ENCODE data around the gene CAMTA1. TPM values are rescaled to one million over a fixed set of nuclear protein-coding genes. Genes with fewer than 3 reads are reported as not detected.

The CAMTA1 gene
- polyA plus RNA-seq, 3 donors: 81.9 to 89.8 (median 88.0) TPM

GRCh38 chr1:7442918-7443317, 657.7 kb downstream of the CAMTA1 start:
- no peak for DNase-seq (ENCODE audit: extremely low read depth in 1 of 11, low read depth in 9 of 11, low spot score in 4 of 11)

- DNase-seq (ENCODE audit: extremely low read depth in 1 of 11, low read depth in 9 of 11, low spot score in 4 of 11): no peak
Observed at GRCh38 chr1:7444363-7444762, 659.1 kb downstream of the CAMTA1 start.

GRCh38 chr1:7447093-7447492, 661.8 kb downstream of the CAMTA1 start:
- DNase-seq (ENCODE audit: extremely low read depth in 1 of 11, low read depth in 9 of 11, low spot score in 4 of 11): no peak

GRCh38 chr1:7447736-7448135, 662.5 kb downstream of the CAMTA1 start:
- DNase-seq (ENCODE audit: extremely low read depth in 1 of 11, low read depth in 9 of 11, low spot score in 4 of 11): no peak

- no peak for DNase-seq (ENCODE audit: extremely low read depth in 1 of 11, low read depth in 9 of 11, low spot score in 4 of 11)
Observed at GRCh38 chr1:7448986-7449385, 663.7 kb downstream of the CAMTA1 start.

GRCh38 chr1:7449750-7450149, 664.5 kb downstream of the CAMTA1 start:
- DNase-seq (ENCODE audit: extremely low read depth in 1 of 11, low read depth in 9 of 11, low spot score in 4 of 11): no peak

- no peak for DNase-seq (ENCODE audit: extremely low read depth in 1 of 11, low read depth in 9 of 11, low spot score in 4 of 11)
Observed at GRCh38 chr1:7450838-7451237, 665.6 kb downstream of the CAMTA1 start.

GRCh38 chr1:7453038-7453437, 667.8 kb downstream of the CAMTA1 start:
- DNase-seq (ENCODE audit: extremely low read depth in 1 of 11, low read depth in 9 of 11, low spot score in 4 of 11): no peak

GRCh38 chr1:7454052-7454815, 669.0 kb downstream of the CAMTA1 start:
- no peak for DNase-seq (ENCODE audit: extremely low read depth in 1 of 11, low read depth in 9 of 11, low spot score in 4 of 11)

GRCh38 chr1:7454895-7455784, 669.9 kb downstream of the CAMTA1 start:
- peak in 1 of 11 donors; percentile 34 for DNase-seq (ENCODE audit: extremely low read depth in 1 of 11, low read depth in 9 of 11, low spot score in 4 of 11)

- DNase-seq (ENCODE audit: extremely low read depth in 1 of 11, low read depth in 9 of 11, low spot score in 4 of 11): no peak
Observed at GRCh38 chr1:7455796-7456721, 670.8 kb downstream of the CAMTA1 start.

GRCh38 chr1:7456722-7457082, 671.4 kb downstream of the CAMTA1 start:
- no peak for DNase-seq (ENCODE audit: extremely low read depth in 1 of 11, low read depth in 9 of 11, low spot score in 4 of 11)

GRCh38 chr1:7457811-7458210, 672.6 kb downstream of the CAMTA1 start:
- no peak for DNase-seq (ENCODE audit: extremely low read depth in 1 of 11, low read depth in 9 of 11, low spot score in 4 of 11)

GRCh38 chr1:7458946-7459345, 673.7 kb downstream of the CAMTA1 start:
- DNase-seq (ENCODE audit: extremely low read depth in 1 of 11, low read depth in 9 of 11, low spot score in 4 of 11): no peak

GRCh38 chr1:7459914-7460313, 674.7 kb downstream of the CAMTA1 start:
- DNase-seq (ENCODE audit: extremely low read depth in 1 of 11, low read depth in 9 of 11, low spot score in 4 of 11): no peak

- DNase-seq (ENCODE audit: extremely low read depth in 1 of 11, low read depth in 9 of 11, low spot score in 4 of 11): no peak
Observed at GRCh38 chr1:7460807-7461206, 675.6 kb downstream of the CAMTA1 start.

- no peak for DNase-seq (ENCODE audit: extremely low read depth in 1 of 11, low read depth in 9 of 11, low spot score in 4 of 11)
Observed at GRCh38 chr1:7462617-7463016, 677.4 kb downstream of the CAMTA1 start.

- no peak for DNase-seq (ENCODE audit: extremely low read depth in 1 of 11, low read depth in 9 of 11, low spot score in 4 of 11)
Observed at GRCh38 chr1:7463526-7463925, 678.3 kb downstream of the CAMTA1 start.

- DNase-seq (ENCODE audit: extremely low read depth in 1 of 11, low read depth in 9 of 11, low spot score in 4 of 11): no peak
Observed at GRCh38 chr1:7464736-7465135, 679.5 kb downstream of the CAMTA1 start.
